Smooth muscle cell (in vitro differentiated cells): ENCODE data around the gene PDK2. TPM values are rescaled to one million over a fixed set of nuclear protein-coding genes. Genes with fewer than 3 reads are reported as not detected.

Experiments
- DNase-seq: peaks from one replicate; lab custom pipeline; 2025; ENCODE audit not compliant: unreplicated experiment; lab: John Stamatoyannopoulos, UW
- H2AFZ ChIP-seq: fragments of 200-600 bp; sonication (generic); 2 replicates; pipeline ENCODE4 v1.6.0; 2016; ENCODE audit warnings: antibody characterized with exemption, low read depth, mild to moderate bottlenecking
- H3F3A ChIP-seq: fragments of 200-600 bp; sonication (generic); 2 replicates; pipeline ENCODE4 v1.6.0; 2017; ENCODE audit warnings: antibody characterized with exemption, low read depth
- H3K27ac ChIP-seq: fragments of 200-600 bp; sonication (generic); 2 replicates; pipeline ENCODE4 v1.5.1; 2016; ENCODE audit warnings: low read depth, mild to moderate bottlenecking
- H3K27me3 ChIP-seq: fragments of 200-600 bp; sonication (generic); 2 replicates; pipeline ENCODE4 v1.6.1; 2016; ENCODE audit warnings: low read depth, mild to moderate bottlenecking
- H3K36me3 ChIP-seq: fragments of 200-600 bp; sonication (generic); 2 replicates; pipeline ENCODE4 v1.5.1; 2016; ENCODE audit warnings: low read depth
- H3K4me1 ChIP-seq: fragments of 200-600 bp; sonication (generic); 2 replicates; pipeline ENCODE4 v1.5.1; 2016; ENCODE audit warnings: low read depth
- H3K4me2 ChIP-seq: fragments of 200-600 bp; sonication (generic); 2 replicates; pipeline ENCODE4 v1.6.0; 2016; ENCODE audit warnings: mild to moderate bottlenecking
- H3K4me3 ChIP-seq: fragments of 200-600 bp; sonication (generic); 2 replicates; pipeline ENCODE4 v1.5.1; 2016; ENCODE audit warnings: mild to moderate bottlenecking
- H3K79me2 ChIP-seq: fragments of 200-600 bp; sonication (generic); 2 replicates; pipeline ENCODE4 v1.6.0; 2016; ENCODE audit warnings: low read depth, mild to moderate bottlenecking
- H3K9ac ChIP-seq: fragments of 200-600 bp; sonication (generic); 2 replicates; pipeline ENCODE4 v1.6.0; 2016; ENCODE audit warnings: low read depth
- H3K9me3 ChIP-seq: fragments of 200-600 bp; sonication (generic); replicated peaks from 2 replicates; pipeline ENCODE4 v1.5.1; 2016; ENCODE audit warnings: low read depth
- H4K20me1 ChIP-seq: fragments of 200-600 bp; sonication (generic); 2 replicates; pipeline ENCODE4 v1.6.0; 2016; ENCODE audit warnings: low read depth
- CTCF ChIP-seq: fragments of 200-600 bp; sonication (generic); IDR thresholded peaks from 2 replicates; pipeline ENCODE4 v1.5.1; 2017; ENCODE audit warnings: borderline replicate concordance, mild to moderate bottlenecking, antibody characterized with exemption; ENCODE audit not compliant: insufficient read depth, poor library complexity, severe bottlenecking
- WGBS: methylation state at CpG from one replicate; pipeline ENCODE4 v1.1.7; 2016; ENCODE audit warnings: low lambda C conversion rate; 5-methylcytosine and 5-hydroxymethylcytosine counted together
- polyA plus RNA-seq: library from polyadenylated mRNA; unstranded; fragments of >200 nt; fragmentation: Nextera tagmentation; extraction: Ambion mirVana; gene quantifications from 2 replicates; pipeline ENCODE4 v1.2.1, GENCODE V29; 2016
- total RNA-seq: library from RNA; depleted of rRNA; stranded (reverse); fragments of >200 nt; gene quantifications from 2 replicates; pipeline ENCODE4 v1.2.3, GENCODE V29; 2014

The PDK2 gene
- total and polyA plus RNA-seq, 2 experiments from 2014 or later, result 28.2 to 36.5 TPM

DNA sequence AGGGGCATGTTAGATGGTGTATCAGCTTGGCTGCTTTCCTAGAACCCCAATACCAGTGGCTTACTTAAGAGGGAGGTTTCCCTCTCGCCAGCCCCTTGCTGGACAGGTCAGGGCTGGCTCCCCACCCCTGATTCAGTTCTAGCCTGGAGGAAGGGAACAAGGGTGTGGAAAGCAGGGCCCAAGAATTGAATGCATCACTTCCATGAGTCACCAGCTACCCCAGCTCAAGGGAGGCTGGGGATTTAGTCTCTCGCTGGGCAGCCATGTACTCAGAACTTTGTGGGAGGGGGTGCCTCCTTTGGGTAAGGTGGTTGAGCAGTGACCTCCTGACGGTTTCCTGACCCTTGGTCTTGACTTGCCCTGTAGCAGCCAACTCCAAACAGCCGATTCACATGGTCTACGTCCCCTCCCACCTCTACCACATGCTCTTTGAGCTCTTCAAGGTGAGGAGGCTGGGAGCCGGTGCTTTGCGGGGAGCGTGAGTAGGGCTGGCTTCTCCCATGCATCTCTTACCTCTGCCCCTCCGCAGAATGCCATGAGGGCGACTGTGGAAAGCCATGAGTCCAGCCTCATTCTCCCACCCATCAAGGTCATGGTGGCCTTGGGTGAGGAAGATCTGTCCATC is 12.8 kb downstream of the PDK2 start:
- Histone ChIP-seq H3K4me1 (peaks cover 7% of the 10 kb centered on the region), H3F3A (no peaks in the 10 kb centered on the region), H3K27me3 (no peaks in the 10 kb centered on the region), H3K4me2 (no peak overlapping the region), H2AFZ (no peak overlapping the region), H3K27ac (peak overlapping the region; percentile 27), H3K4me3 (no peak overlapping the region), H3K36me3 (no peaks in the 10 kb centered on the region), H3K9ac (no peak overlapping the region), H3K79me2 (no peaks in the 10 kb centered on the region), H3K9me3 (no peaks in the 10 kb centered on the region), H4K20me1 (no peaks in the 10 kb centered on the region)
- no peak for DNase-seq
- WGBS, result 84% methylated on average over 10 of the region's 10 CpGs
- no peak for TF ChIP-seq CTCF

DNA sequence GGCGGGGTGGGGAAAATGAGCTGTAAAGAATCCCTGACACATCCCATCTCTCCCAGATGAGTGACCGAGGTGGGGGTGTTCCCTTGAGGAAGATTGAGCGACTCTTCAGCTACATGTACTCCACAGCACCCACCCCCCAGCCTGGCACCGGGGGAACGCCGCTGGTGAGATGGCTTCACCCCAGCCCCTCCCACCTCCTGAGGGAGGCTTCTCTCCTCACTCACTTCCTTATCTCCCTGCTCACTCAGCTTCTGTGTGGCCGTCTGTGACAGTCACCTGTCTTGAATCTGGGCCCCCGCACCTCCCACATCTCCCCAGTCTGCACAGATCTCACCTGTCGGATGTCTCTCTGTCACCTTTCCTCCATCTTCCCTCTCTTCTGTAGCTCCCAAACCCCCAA is 13.4 kb downstream of the PDK2 start:
- no peaks in the 10 kb centered on the region for H3K36me3 ChIP-seq
- no peak overlapping the region for H3K4me3 ChIP-seq
- no peaks in the 10 kb centered on the region for H3F3A ChIP-seq
- H3K9me3 ChIP-seq, result no peaks in the 10 kb centered on the region
- DNase-seq, result no peak
- no peak overlapping the region for H3K9ac ChIP-seq
- H3K27ac ChIP-seq, result no peak overlapping the region
- H3K4me1 ChIP-seq, result peaks cover 7% of the 10 kb centered on the region
- no peak overlapping the region for H2AFZ ChIP-seq
- no peaks in the 10 kb centered on the region for H3K79me2 ChIP-seq
- TF ChIP-seq CTCF, result no peak
- WGBS, result 87% methylated on average over 9 of the region's 9 CpGs
- H3K4me2 ChIP-seq, result no peak overlapping the region
- H4K20me1 ChIP-seq, result no peaks in the 10 kb centered on the region
- H3K27me3 ChIP-seq, result no peaks in the 10 kb centered on the region

DNA sequence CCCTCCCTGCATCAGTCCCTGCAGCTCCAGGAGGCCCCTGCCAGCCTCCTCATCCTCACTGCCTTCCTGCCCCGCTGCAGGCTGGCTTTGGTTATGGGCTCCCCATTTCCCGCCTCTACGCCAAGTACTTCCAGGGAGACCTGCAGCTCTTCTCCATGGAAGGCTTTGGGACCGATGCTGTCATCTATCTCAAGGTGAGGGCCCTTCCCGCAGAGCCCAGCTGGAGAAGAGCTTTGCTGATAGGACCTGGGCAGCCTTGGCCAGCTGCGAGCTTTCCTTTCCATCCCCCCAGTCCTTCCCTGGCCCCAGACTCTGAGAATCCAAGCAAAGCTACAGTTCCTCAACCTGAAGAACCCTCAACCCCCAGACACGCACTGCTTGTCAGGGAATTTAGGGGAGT is 14.1 kb downstream of the PDK2 start:
- 92% methylated on average over 7 of the region's 7 CpGs for WGBS
- Histone ChIP-seq H3K79me2 (no peaks in the 10 kb centered on the region), H3K9ac (no peak overlapping the region), H3K36me3 (no peaks in the 10 kb centered on the region), H3K4me1 (peaks cover 7% of the 10 kb centered on the region), H3K4me2 (no peak overlapping the region), H3F3A (no peaks in the 10 kb centered on the region), H3K9me3 (no peaks in the 10 kb centered on the region), H3K27me3 (no peaks in the 10 kb centered on the region), H4K20me1 (no peaks in the 10 kb centered on the region), H3K27ac (no peak overlapping the region), H3K4me3 (no peak overlapping the region), H2AFZ (no peak overlapping the region)
- no peak for TF ChIP-seq CTCF
- DNase-seq, result no peak

- H3K9me3 ChIP-seq, result no peaks in the 10 kb centered on the region
- no peak for DNase-seq
- no peak overlapping the region for H3K4me3 ChIP-seq
- peaks cover 7% of the 10 kb centered on the region for H3K4me1 ChIP-seq
- no peaks in the 10 kb centered on the region for H4K20me1 ChIP-seq
- no peaks in the 10 kb centered on the region for H3K27me3 ChIP-seq
- H3K27ac ChIP-seq, result no peak overlapping the region
- 94% methylated on average over 18 of the region's 19 CpGs for WGBS
- no peaks in the 10 kb centered on the region for H3K79me2 ChIP-seq
- TF ChIP-seq CTCF, result no peak
- no peaks in the 10 kb centered on the region for H3K36me3 ChIP-seq
- no peak overlapping the region for H3K9ac ChIP-seq
- H2AFZ ChIP-seq, result no peak overlapping the region
- no peaks in the 10 kb centered on the region for H3F3A ChIP-seq
- no peak overlapping the region for H3K4me2 ChIP-seq
These were observed 14.6 kb downstream of the PDK2 start for GRCh38 chr17:50109785-50110184.
